HepG2 (cell line): ENCODE results near the gene SPTBN5. TPM values are rescaled to one million over a fixed set of nuclear protein-coding genes. Genes with fewer than 3 reads are reported as not detected.

Source experiments
- ATAC-seq: fragments of 200-7000 bp; cut with Tn5 transposase; 3 replicates; pipeline ENCODE4 v1.9.1; 2020; ENCODE audit warnings: mild to moderate bottlenecking, moderate library complexity
- BruUV-seq: library from RNA; stranded (reverse); fragments of 400-500 nt; replicated peaks from 2 replicates; lab custom pipeline; 2021; lab: Mats Ljungman, UMichigan
- CTCF ChIA-PET: fragments of 300-600 bp; formaldehyde crosslinking; extraction: SDS; loops from one replicate; lab custom pipeline; 2021; ENCODE audit warnings: low total read pairs, inconsistent platforms, low intra/inter-chr PET ratio; lab: Yijun Ruan, JAX
- POLR2A ChIA-PET: fragments of 350-600 bp; sonication (Branson Sonifier 250); formaldehyde crosslinking; loops from one replicate; lab custom pipeline; 2020; ENCODE audit warnings: antibody characterized with exemption, inconsistent platforms; lab: Yijun Ruan, JAX
- DNase-seq: peaks from one replicate; pipeline ENCODE4 v3.0.0-alpha.2; 2015; ENCODE audit warnings: low spot score
- FAIRE-seq: peaks from 3 replicates; lab custom pipeline; 2011; peaks lifted over from hg19 to GRCh38; lab: Jason Lieb, UNC
- H2AFZ ChIP-seq: one replicate; pipeline ENCODE4 v1.6.1; 2011; ENCODE audit warnings: low read length, inconsistent platforms
- H3K27ac ChIP-seq: fragments of 300-600 bp; 3 replicates; pipeline ENCODE4 v1.8.0; 2011; ENCODE audit warnings: mixed run types, mild to moderate bottlenecking, mixed read lengths, low read length, inconsistent platforms; ENCODE audit not compliant: insufficient read depth; ENCODE audit errors: extremely low read length
- H3K27me3 ChIP-seq, 2 experiments: fragments of 200-600 bp in 1 of 2; 2 replicates in 1 of 2; 3 replicates in 1 of 2; pipeline versions ENCODE4 v1.6.0 to v1.8.0; 2011; ENCODE audit warnings: low read length in 2 of 2, mild to moderate bottlenecking in 2 of 2, moderate library complexity in 2 of 2, inconsistent platforms in 1 of 2; ENCODE audit not compliant: insufficient read depth in 2 of 2, control insufficient read depth in 1 of 2
- H3K36me3 ChIP-seq, 2 experiments: fragments of 200-600 bp in 1 of 2; replicated peaks in 1 of 2; 2 replicates in 1 of 2; 3 replicates in 1 of 2; pipeline versions ENCODE4 v1.5.1 to v1.8.0; 2011; ENCODE audit warnings: low read length in 2 of 2, inconsistent platforms in 1 of 2; ENCODE audit not compliant: insufficient read depth in 2 of 2, control insufficient read depth in 1 of 2
- H3K4me1 ChIP-seq: 2 replicates; pipeline ENCODE4 v1.5.1; 2012; ENCODE audit warnings: low read length, inconsistent platforms; ENCODE audit not compliant: insufficient read depth
- H3K4me2 ChIP-seq: 2 replicates; pipeline ENCODE4 v1.6.0; 2011; ENCODE audit warnings: low read depth, low read length, inconsistent platforms
- H3K4me3 ChIP-seq, 3 experiments: fragments of 200-600 bp in 1 of 3; sonication (generic), shearing (Covaris generic) in 1 of 3; replicated peaks in 1 of 3; 2 replicates each; pipeline ENCODE4 v1.5.1; 2011 to 2016; ENCODE audit warnings: low read length in 3 of 3, inconsistent platforms in 2 of 3, low read depth in 2 of 3, mild to moderate bottlenecking in 2 of 3, control low read depth in 1 of 3, mixed read lengths in 1 of 3; ENCODE audit not compliant: insufficient read depth in 1 of 3
- H3K79me2 ChIP-seq: one replicate; pipeline ENCODE4 v1.6.1; 2011; ENCODE audit warnings: low read length, inconsistent platforms; ENCODE audit not compliant: insufficient read depth
- H3K9ac ChIP-seq: 2 replicates; pipeline ENCODE4 v1.6.0; 2011; ENCODE audit warnings: mild to moderate bottlenecking, low read depth, low read length, inconsistent platforms; ENCODE audit not compliant: insufficient read depth
- H3K9me3 ChIP-seq: 2 replicates; pipeline ENCODE4 v1.5.1; 2012; ENCODE audit warnings: mild to moderate bottlenecking, low read length
- H4K20me1 ChIP-seq: 2 replicates; pipeline ENCODE4 v1.6.0; 2011; ENCODE audit warnings: inconsistent platforms, mild to moderate bottlenecking, low read length, moderate library complexity; ENCODE audit not compliant: insufficient read depth
- TCF7L2 ChIP-seq: IDR thresholded peaks from 2 replicates; pipeline ENCODE4 v1.6.1; 2011; ENCODE audit warnings: mild to moderate bottlenecking, low read depth, low read length, moderate library complexity
- ZFP62 ChIP-seq: sonication (generic); formaldehyde crosslinking; IDR thresholded peaks from 2 replicates; pipeline ENCODE4 v1.4.0; 2020; ENCODE audit warnings: missing genetic modification reagents
- ZNF224 ChIP-seq: sonication (generic); formaldehyde crosslinking; IDR thresholded peaks from 2 replicates; pipeline ENCODE4 v1.5.0; 2020; ENCODE audit warnings: mild to moderate bottlenecking, missing genetic modification reagents
- ZNF230 ChIP-seq: sonication (generic); formaldehyde crosslinking; IDR thresholded peaks from 2 replicates; pipeline ENCODE4 v1.4.0; 2020; ENCODE audit warnings: mild to moderate bottlenecking, missing genetic modification reagents
- ZNF674 ChIP-seq: sonication (generic); formaldehyde crosslinking; IDR thresholded peaks from 2 replicates; pipeline ENCODE4 v1.5.0; 2020; ENCODE audit warnings: low read depth, mild to moderate bottlenecking, missing genetic modification reagents
- WGBS: methylation state at CpG from one replicate; pipeline ENCODE4 v1.1.6; 2017; ENCODE audit warnings: low lambda C conversion rate; 5-methylcytosine and 5-hydroxymethylcytosine counted together
- in situ Hi-C: cut with HindIII; loops from 2 replicates; pipeline ENCODE4 v1.10.0; 2017; ENCODE audit warnings: low pct_unique_long_range_greater_than_20kb; ENCODE audit not compliant: extremely low pct_ligation_motif_present
- intact Hi-C: fragments of 100-400 bp; cut with micrococcal nuclease; formaldehyde crosslinking; loops from one replicate; pipeline ENCODE4 v1.10.0; 2022; ENCODE audit not compliant: unreplicated experiment
- polyA plus RNA-seq, 8 experiments: library from polyadenylated mRNA; depleted of rRNA in 3 of 8; stranded (reverse) in 7 of 8; unstranded in 1 of 8; fragments of >200 nt; fragmentation: Illumina TruSeq in 4 of 8; extraction: Trizol in 4 of 8; gene quantifications; 2 replicates each; pipeline versions ENCODE4 v1.2.1 to v1.2.3, GENCODE V29; 2011 to 2016; ENCODE audit warnings: low read depth in 4 of 8, missing spikeins in 1 of 8, mixed read lengths in 1 of 8; ENCODE audit not compliant: insufficient read depth in 1 of 8
- total RNA-seq, 5 experiments: library from RNA; depleted of rRNA; stranded (reverse); fragments of >200 nt; fragmentation: Illumina TruSeq; extraction: Trizol; gene quantifications; 2 replicates each; pipeline ENCODE4 v1.2.3, GENCODE V29; 2016; ENCODE audit warnings: low read depth in 1 of 5
- TF ChIP-seq, protein P1 (sequence below): sonication (generic); formaldehyde crosslinking; IDR thresholded peaks from 2 replicates; pipeline ENCODE4 v1.4.0; 2020; ENCODE audit warnings: mild to moderate bottlenecking, missing genetic modification reagents
- TF ChIP-seq, protein P2 (sequence below): IDR thresholded peaks from 2 replicates; pipeline ENCODE4 v1.6.1; 2012; ENCODE audit warnings: inconsistent platforms

Gene SPTBN5
- total and polyA plus RNA-seq, 2 of the 13 experiments (the other 11 are each of a cell fraction or from before 2014, with no cell fraction given), result 0.01 to 0.07 TPM

DNA sequence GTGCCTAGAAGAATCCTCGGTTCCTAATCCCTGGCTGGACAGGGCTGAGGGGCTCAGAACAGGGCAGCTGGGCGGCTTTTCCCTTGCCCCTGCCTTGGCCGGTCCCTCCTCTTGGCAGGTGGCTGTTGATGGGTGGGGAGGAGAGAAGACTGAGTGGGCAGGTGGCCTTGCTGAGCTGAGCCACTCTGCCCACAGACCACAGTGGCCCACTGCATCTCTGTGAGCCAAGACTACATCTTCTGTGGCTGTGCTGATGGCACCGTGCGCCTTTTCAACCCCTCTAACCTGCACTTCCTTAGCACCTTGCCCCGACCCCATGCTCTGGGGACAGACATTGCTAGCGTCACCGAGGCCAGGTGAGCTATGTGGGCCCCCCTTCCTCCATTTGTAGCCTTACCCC lies 80.4 kb downstream of the SPTBN5 start:
- POLR2A ChIA-PET, result no interaction called here
- no TSS peak for BruUV-seq

More for the DNA sequence above, 80.4 kb downstream of the SPTBN5 start:
- Histone ChIP-seq H2AFZ (no peak overlapping the region), H3K36me3 (peaks cover 6 to 20% of the 10 kb centered on the region in 2 experiments; a peak in 3 of 5 replicates), H3K9ac (no peak overlapping the region), H3K9me3 (no peaks in the 10 kb centered on the region), H3K27ac (no peak overlapping the region), H3K4me3 (no peak overlapping the region), H3K27me3 (no peaks in the 10 kb centered on the region), H3K79me2 (no peaks in the 10 kb centered on the region), H3K4me2 (no peak overlapping the region), H4K20me1 (no peaks in the 10 kb centered on the region), H3K4me1 (no peaks in the 10 kb centered on the region)
- intact Hi-C loops (loop anchor here (5.0 kb wide), 1 partner anchor 251 kb away; no protein-coding TSS in a partner anchor), in situ Hi-C loops (loop anchor here (5.0 kb wide), 1 partner anchor 41 kb away; the partner anchor contains the start of gene MAPKBP1)
- TF ChIP-seq ZNF674 (CRISPR knock-in tag) (no peak), TCF7L2 (no peak), ZNF224 (no peak), ZNF230 (CRISPR knock-in tag) (no peak), ZFP62 (CRISPR knock-in tag) (no peak)
- TF ChIP-seq, protein P1, sequence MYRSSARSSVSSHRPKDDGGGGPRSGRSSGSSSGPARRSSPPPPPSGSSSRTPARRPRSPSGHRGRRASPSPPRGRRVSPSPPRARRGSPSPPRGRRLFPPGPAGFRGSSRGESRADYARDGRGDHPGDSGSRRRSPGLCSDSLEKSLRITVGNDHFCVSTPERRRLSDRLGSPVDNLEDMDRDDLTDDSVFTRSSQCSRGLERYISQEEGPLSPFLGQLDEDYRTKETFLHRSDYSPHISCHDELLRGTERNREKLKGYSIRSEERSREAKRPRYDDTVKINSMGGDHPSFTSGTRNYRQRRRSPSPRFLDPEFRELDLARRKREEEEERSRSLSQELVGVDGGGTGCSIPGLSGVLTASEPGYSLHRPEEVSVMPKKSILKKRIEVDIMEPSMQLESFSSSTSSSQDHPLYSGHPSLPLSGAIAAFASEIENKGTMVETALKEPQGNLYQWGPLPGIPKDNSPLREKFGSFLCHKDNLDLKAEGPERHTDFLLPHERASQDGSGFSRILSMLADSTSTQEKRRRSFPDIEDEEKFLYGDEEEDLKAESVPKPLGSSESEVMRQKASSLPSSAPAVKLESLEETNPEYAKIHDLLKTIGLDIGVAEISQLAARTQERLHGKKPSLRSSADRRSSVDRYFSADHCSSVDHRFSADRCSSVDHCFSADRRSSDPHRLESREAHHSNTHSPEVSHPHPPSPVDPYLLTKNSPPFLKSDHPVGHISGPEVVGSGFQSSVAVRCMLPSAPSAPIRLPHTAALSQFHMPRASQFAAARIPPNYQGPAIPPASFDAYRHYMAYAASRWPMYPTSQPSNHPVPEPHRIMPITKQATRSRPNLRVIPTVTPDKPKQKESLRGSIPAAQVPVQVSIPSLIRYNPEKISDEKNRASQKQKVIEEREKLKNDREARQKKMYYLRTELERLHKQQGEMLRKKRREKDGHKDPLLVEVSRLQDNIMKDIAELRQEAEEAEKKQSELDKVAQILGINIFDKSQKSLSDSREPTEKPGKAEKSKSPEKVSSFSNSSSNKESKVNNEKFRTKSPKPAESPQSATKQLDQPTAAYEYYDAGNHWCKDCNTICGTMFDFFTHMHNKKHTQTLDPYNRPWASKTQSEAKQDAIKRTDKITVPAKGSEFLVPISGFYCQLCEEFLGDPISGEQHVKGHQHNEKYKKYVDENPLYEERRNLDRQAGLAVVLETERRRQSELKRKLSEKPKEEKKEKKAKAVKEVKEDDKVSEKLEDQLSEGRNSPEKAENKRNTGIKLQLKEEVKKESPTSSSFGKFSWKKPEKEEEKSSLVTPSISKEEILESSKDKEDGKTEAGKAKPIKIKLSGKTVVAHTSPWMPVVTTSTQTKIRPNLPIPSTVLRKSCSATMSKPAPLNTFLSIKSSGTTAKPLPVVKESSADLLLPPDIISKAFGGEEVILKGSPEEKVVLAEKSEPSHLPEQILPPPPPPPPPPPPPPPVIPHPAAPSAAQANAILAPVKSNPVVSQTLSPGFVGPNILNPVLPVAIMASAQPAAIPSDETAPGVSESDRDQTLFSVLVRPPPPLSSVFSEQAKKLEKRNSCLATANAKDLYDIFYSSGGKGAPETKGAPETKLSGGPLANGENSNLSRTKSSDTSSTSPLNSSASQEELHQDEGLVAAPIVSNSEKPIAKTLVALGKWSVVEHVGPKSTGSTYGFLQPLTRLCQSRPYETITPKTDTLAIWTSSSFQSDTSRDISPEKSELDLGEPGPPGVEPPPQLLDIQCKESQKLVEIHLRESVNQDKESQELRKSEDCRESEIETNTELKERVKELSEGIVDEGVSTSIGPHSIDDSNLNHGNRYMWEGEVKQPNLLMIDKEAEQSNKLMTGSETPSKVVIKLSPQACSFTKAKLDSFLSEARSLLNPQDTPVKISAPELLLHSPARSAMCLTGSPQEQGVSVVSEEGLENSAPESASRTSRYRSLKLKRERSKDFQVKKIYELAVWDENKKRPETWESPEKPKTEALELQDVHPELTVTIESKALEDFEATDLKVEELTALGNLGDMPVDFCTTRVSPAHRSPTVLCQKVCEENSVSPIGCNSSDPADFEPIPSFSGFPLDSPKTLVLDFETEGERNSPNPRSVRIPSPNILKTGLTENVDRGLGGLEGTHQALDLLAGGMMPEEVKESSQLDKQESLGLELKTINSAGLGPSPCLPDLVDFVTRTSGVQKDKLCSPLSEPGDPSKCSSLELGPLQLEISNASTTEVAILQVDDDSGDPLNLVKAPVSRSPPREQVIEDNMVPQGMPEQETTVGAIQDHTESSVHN, result no peak
- TF ChIP-seq, protein P2, sequence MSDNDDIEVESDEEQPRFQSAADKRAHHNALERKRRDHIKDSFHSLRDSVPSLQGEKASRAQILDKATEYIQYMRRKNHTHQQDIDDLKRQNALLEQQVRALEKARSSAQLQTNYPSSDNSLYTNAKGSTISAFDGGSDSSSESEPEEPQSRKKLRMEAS, result no peak
- no peak for FAIRE-seq
- ATAC-seq, result no peak
- 96% methylated on average over 8 of the region's 8 CpGs for WGBS
- no peak for DNase-seq
- CTCF ChIA-PET, result interaction anchor here (1.1 to 4.8 kb wide), 2 partner anchors 40 to 347 kb away, joined by 3 to 98 read pairs; partner anchors contain the start of gene MAPKBP1
